H1 (cell line): ENCODE data around the gene GUCY1A1. TPM values are rescaled to one million over a fixed set of nuclear protein-coding genes. Genes with fewer than 3 reads are reported as not detected.

Experiments used
- CHD1 ChIP-seq: IDR thresholded peaks from 2 replicates; pipeline ENCODE4 v1.6.1; 2012; ENCODE audit warnings: low read depth, low read length, improper control_type of control experiment
- HDAC6 ChIP-seq: IDR thresholded peaks from one replicate; pipeline ENCODE4 v1.7.1; 2012; ENCODE audit warnings: low read depth, mild to moderate bottlenecking, inconsistent platforms, low read length, moderate library complexity
- KDM4A ChIP-seq: IDR thresholded peaks from one replicate; pipeline ENCODE4 v1.7.1; 2012; ENCODE audit warnings: low read depth, mild to moderate bottlenecking, moderate library complexity, low read length, inconsistent platforms; ENCODE audit not compliant: severe bottlenecking
- MAFK ChIP-seq: IDR thresholded peaks from 2 replicates; pipeline ENCODE4 v1.6.1; 2012; ENCODE audit warnings: low read depth, mild to moderate bottlenecking, improper control_type of control experiment, low read length
- NANOG ChIP-seq: IDR thresholded peaks from 2 replicates; pipeline ENCODE4 v1.6.1; 2011; ENCODE audit warnings: low read length, low read depth, mild to moderate bottlenecking, inconsistent platforms; ENCODE audit not compliant: insufficient read depth, poor library complexity, severe bottlenecking
- POLR2A ChIP-seq, 2 experiments: IDR thresholded peaks; 1 replicate in 1 of 2; 2 replicates in 1 of 2; pipeline ENCODE4 v1.6.1; 2011; ENCODE audit warnings: low read depth in 2 of 2, low read length in 2 of 2, mild to moderate bottlenecking in 2 of 2; ENCODE audit errors: control extremely low read depth in 1 of 2
- POU5F1 ChIP-seq: IDR thresholded peaks from 2 replicates; pipeline ENCODE4 v1.6.1; 2011; ENCODE audit warnings: low read depth, mild to moderate bottlenecking, low read length, moderate library complexity
- polyA plus RNA-seq, 7 experiments: library from polyadenylated mRNA; depleted of rRNA in 3 of 7; stranded (reverse) in 5 of 7; unstranded in 2 of 7; fragments of >200 nt in 5 of 7; fragments of 200-250 nt in 2 of 7; gene quantifications; 1 replicate in 5 of 7; 2 replicates in 1 of 7; 4 replicates in 1 of 7; pipeline versions ENCODE4 v1.2.1 to v1.2.3, GENCODE V29; 2011 to 2013; ENCODE audit warnings: missing spikeins in 2 of 7, mixed read lengths in 2 of 7
- total RNA-seq: library from RNA; stranded (reverse); fragmentation: NEBNext Ultra II Directional; extraction: Animal tissue kit (Norgen Biotek cat#: 25700); gene quantifications from 2 replicates; pipeline ENCODE4 v1.2.1, GENCODE V29; 2021
- TF ChIP-seq, protein P1 (sequence below), 3 experiments: IDR thresholded peaks; 1 replicate in 2 of 3; 2 replicates in 1 of 3; pipeline versions ENCODE4 v1.5.1 to v1.6.1; 2011; ENCODE audit warnings: low read length in 3 of 3, mild to moderate bottlenecking in 3 of 3, inconsistent platforms in 2 of 3, low read depth in 1 of 3, moderate library complexity in 1 of 3; ENCODE audit not compliant: insufficient read depth in 1 of 3; ENCODE audit errors: control extremely low read depth in 1 of 3

GUCY1A1 gene
- total and polyA plus RNA-seq, 2 of the 8 experiments (the other 6 are each of a cell fraction or from before 2014, with no cell fraction given): not detected

GRCh38 chr4:155660436-155660835, 6.2 kb upstream of the GUCY1A1 start (continued):
- TF ChIP-seq, protein P1, sequence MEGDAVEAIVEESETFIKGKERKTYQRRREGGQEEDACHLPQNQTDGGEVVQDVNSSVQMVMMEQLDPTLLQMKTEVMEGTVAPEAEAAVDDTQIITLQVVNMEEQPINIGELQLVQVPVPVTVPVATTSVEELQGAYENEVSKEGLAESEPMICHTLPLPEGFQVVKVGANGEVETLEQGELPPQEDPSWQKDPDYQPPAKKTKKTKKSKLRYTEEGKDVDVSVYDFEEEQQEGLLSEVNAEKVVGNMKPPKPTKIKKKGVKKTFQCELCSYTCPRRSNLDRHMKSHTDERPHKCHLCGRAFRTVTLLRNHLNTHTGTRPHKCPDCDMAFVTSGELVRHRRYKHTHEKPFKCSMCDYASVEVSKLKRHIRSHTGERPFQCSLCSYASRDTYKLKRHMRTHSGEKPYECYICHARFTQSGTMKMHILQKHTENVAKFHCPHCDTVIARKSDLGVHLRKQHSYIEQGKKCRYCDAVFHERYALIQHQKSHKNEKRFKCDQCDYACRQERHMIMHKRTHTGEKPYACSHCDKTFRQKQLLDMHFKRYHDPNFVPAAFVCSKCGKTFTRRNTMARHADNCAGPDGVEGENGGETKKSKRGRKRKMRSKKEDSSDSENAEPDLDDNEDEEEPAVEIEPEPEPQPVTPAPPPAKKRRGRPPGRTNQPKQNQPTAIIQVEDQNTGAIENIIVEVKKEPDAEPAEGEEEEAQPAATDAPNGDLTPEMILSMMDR (IDR thresholded peaks at IDR 0.05; ENCODE audit: control extremely low read depth in 1 of 3, insufficient read depth in 1 of 3, low read depth in 1 of 3, low read length in 3 of 3): no peak
- TF ChIP-seq POLR2A (IDR thresholded peaks at IDR 0.05; ENCODE audit: control extremely low read depth in 1 of 2, low read depth in 2 of 2, low read length in 2 of 2) (no peak), KDM4A (no peak), MAFK (no peak), NANOG (no peak), CHD1 (no peak), HDAC6 (no peak), POU5F1 (no peak)
